Smooth muscle cell (in vitro differentiated cells): ENCODE measurements around the gene SCUBE3. TPM values are rescaled to one million over a fixed set of nuclear protein-coding genes. Genes with fewer than 3 reads are reported as not detected.

Source experiments
- DNase-seq: peaks from one replicate; lab custom pipeline; 2025; ENCODE audit not compliant: unreplicated experiment; lab: John Stamatoyannopoulos, UW
- H2AFZ ChIP-seq: fragments of 200-600 bp; sonication (generic); 2 replicates; pipeline ENCODE4 v1.6.0; 2016; ENCODE audit warnings: antibody characterized with exemption, low read depth, mild to moderate bottlenecking
- H3F3A ChIP-seq: fragments of 200-600 bp; sonication (generic); 2 replicates; pipeline ENCODE4 v1.6.0; 2017; ENCODE audit warnings: antibody characterized with exemption, low read depth
- H3K27ac ChIP-seq: fragments of 200-600 bp; sonication (generic); 2 replicates; pipeline ENCODE4 v1.5.1; 2016; ENCODE audit warnings: low read depth, mild to moderate bottlenecking
- H3K27me3 ChIP-seq: fragments of 200-600 bp; sonication (generic); 2 replicates; pipeline ENCODE4 v1.6.1; 2016; ENCODE audit warnings: low read depth, mild to moderate bottlenecking
- H3K36me3 ChIP-seq: fragments of 200-600 bp; sonication (generic); 2 replicates; pipeline ENCODE4 v1.5.1; 2016; ENCODE audit warnings: low read depth
- H3K4me1 ChIP-seq: fragments of 200-600 bp; sonication (generic); 2 replicates; pipeline ENCODE4 v1.5.1; 2016; ENCODE audit warnings: low read depth
- H3K4me2 ChIP-seq: fragments of 200-600 bp; sonication (generic); 2 replicates; pipeline ENCODE4 v1.6.0; 2016; ENCODE audit warnings: mild to moderate bottlenecking
- H3K4me3 ChIP-seq: fragments of 200-600 bp; sonication (generic); 2 replicates; pipeline ENCODE4 v1.5.1; 2016; ENCODE audit warnings: mild to moderate bottlenecking
- H3K79me2 ChIP-seq: fragments of 200-600 bp; sonication (generic); 2 replicates; pipeline ENCODE4 v1.6.0; 2016; ENCODE audit warnings: low read depth, mild to moderate bottlenecking
- H3K9ac ChIP-seq: fragments of 200-600 bp; sonication (generic); 2 replicates; pipeline ENCODE4 v1.6.0; 2016; ENCODE audit warnings: low read depth
- H3K9me3 ChIP-seq: fragments of 200-600 bp; sonication (generic); replicated peaks from 2 replicates; pipeline ENCODE4 v1.5.1; 2016; ENCODE audit warnings: low read depth
- H4K20me1 ChIP-seq: fragments of 200-600 bp; sonication (generic); 2 replicates; pipeline ENCODE4 v1.6.0; 2016; ENCODE audit warnings: low read depth
- CTCF ChIP-seq: fragments of 200-600 bp; sonication (generic); IDR thresholded peaks from 2 replicates; pipeline ENCODE4 v1.5.1; 2017; ENCODE audit warnings: borderline replicate concordance, mild to moderate bottlenecking, antibody characterized with exemption; ENCODE audit not compliant: insufficient read depth, poor library complexity, severe bottlenecking
- WGBS: methylation state at CpG from one replicate; pipeline ENCODE4 v1.1.7; 2016; ENCODE audit warnings: low lambda C conversion rate; 5-methylcytosine and 5-hydroxymethylcytosine counted together
- polyA plus RNA-seq: library from polyadenylated mRNA; unstranded; fragments of >200 nt; fragmentation: Nextera tagmentation; extraction: Ambion mirVana; gene quantifications from 2 replicates; pipeline ENCODE4 v1.2.1, GENCODE V29; 2016
- total RNA-seq: library from RNA; depleted of rRNA; stranded (reverse); fragments of >200 nt; gene quantifications from 2 replicates; pipeline ENCODE4 v1.2.3, GENCODE V29; 2014

Gene SCUBE3
- total and polyA plus RNA-seq, 2 experiments from 2014 or later = 14.6 to 18.0 TPM

GRCh38 chr6:35283361-35283760 is 69.6 kb downstream of the SCUBE3 start:
- Histone ChIP-seq H3K4me3 (no peak overlapping the region), H3K36me3 (peaks cover 6% of the 10 kb centered on the region), H2AFZ (no peak overlapping the region), H3K79me2 (no peaks in the 10 kb centered on the region), H4K20me1 (peaks cover 3% of the 10 kb centered on the region), H3K4me2 (no peak overlapping the region), H3K4me1 (no peaks in the 10 kb centered on the region), H3K27me3 (no peaks in the 10 kb centered on the region), H3K9me3 (no peaks in the 10 kb centered on the region), H3K27ac (no peak overlapping the region), H3K9ac (no peak overlapping the region), H3F3A (no peaks in the 10 kb centered on the region)
- 68% methylated on average over 2 of the region's 2 CpGs for WGBS
- TF ChIP-seq CTCF = no peak
- no peak for DNase-seq

- H2AFZ ChIP-seq = no peak overlapping the region
- no peak for DNase-seq
- H3K4me3 ChIP-seq = no peak overlapping the region
- no peaks in the 10 kb centered on the region for H4K20me1 ChIP-seq
- WGBS = 94% methylated on average over 12 of the region's 12 CpGs
- no peaks in the 10 kb centered on the region for H3K4me1 ChIP-seq
- H3K4me2 ChIP-seq = no peak overlapping the region
- no peak for TF ChIP-seq CTCF
- H3K79me2 ChIP-seq = no peaks in the 10 kb centered on the region
- H3K27me3 ChIP-seq = no peaks in the 10 kb centered on the region
- no peak overlapping the region for H3K9ac ChIP-seq
- no peaks in the 10 kb centered on the region for H3K9me3 ChIP-seq
- H3F3A ChIP-seq = no peaks in the 10 kb centered on the region
- H3K27ac ChIP-seq = no peak overlapping the region
- H3K36me3 ChIP-seq = no peaks in the 10 kb centered on the region
Observed at GRCh38 chr6:35287671-35288396, 74.1 kb downstream of the SCUBE3 start.

- no peak overlapping the region for H3K27ac ChIP-seq
- H3K9me3 ChIP-seq = no peaks in the 10 kb centered on the region
- 76% methylated on average over 4 of the region's 4 CpGs for WGBS
- no peak for TF ChIP-seq CTCF
- no peak overlapping the region for H3K4me2 ChIP-seq
- no peak overlapping the region for H3K4me3 ChIP-seq
- no peaks in the 10 kb centered on the region for H3K36me3 ChIP-seq
- H4K20me1 ChIP-seq = no peaks in the 10 kb centered on the region
- H3K4me1 ChIP-seq = no peaks in the 10 kb centered on the region
- H3F3A ChIP-seq = no peaks in the 10 kb centered on the region
- no peak overlapping the region for H2AFZ ChIP-seq
- no peak for DNase-seq
- H3K79me2 ChIP-seq = no peaks in the 10 kb centered on the region
- no peaks in the 10 kb centered on the region for H3K27me3 ChIP-seq
- no peak overlapping the region for H3K9ac ChIP-seq
Observed at GRCh38 chr6:35288834-35289233, 75.1 kb downstream of the SCUBE3 start.

GRCh38 chr6:35291491-35291890 is 77.7 kb downstream of the SCUBE3 start:
- Histone ChIP-seq H3K36me3 (no peaks in the 10 kb centered on the region), H3K27ac (no peak overlapping the region), H3F3A (no peaks in the 10 kb centered on the region), H2AFZ (no peak overlapping the region), H3K27me3 (no peaks in the 10 kb centered on the region), H3K9ac (no peak overlapping the region), H3K4me3 (no peak overlapping the region), H3K4me1 (no peaks in the 10 kb centered on the region), H3K79me2 (no peaks in the 10 kb centered on the region), H4K20me1 (no peaks in the 10 kb centered on the region), H3K4me2 (no peak overlapping the region), H3K9me3 (no peaks in the 10 kb centered on the region)
- TF ChIP-seq CTCF = no peak
- 98% methylated on average over 13 of the region's 13 CpGs for WGBS
- DNase-seq = no peak
